Measurements from ENCODE around the gene FLNB. TPM values are rescaled to one million over a fixed set of nuclear protein-coding genes. Genes with fewer than 3 reads are reported as not detected.

Gene FLNB, protein sequence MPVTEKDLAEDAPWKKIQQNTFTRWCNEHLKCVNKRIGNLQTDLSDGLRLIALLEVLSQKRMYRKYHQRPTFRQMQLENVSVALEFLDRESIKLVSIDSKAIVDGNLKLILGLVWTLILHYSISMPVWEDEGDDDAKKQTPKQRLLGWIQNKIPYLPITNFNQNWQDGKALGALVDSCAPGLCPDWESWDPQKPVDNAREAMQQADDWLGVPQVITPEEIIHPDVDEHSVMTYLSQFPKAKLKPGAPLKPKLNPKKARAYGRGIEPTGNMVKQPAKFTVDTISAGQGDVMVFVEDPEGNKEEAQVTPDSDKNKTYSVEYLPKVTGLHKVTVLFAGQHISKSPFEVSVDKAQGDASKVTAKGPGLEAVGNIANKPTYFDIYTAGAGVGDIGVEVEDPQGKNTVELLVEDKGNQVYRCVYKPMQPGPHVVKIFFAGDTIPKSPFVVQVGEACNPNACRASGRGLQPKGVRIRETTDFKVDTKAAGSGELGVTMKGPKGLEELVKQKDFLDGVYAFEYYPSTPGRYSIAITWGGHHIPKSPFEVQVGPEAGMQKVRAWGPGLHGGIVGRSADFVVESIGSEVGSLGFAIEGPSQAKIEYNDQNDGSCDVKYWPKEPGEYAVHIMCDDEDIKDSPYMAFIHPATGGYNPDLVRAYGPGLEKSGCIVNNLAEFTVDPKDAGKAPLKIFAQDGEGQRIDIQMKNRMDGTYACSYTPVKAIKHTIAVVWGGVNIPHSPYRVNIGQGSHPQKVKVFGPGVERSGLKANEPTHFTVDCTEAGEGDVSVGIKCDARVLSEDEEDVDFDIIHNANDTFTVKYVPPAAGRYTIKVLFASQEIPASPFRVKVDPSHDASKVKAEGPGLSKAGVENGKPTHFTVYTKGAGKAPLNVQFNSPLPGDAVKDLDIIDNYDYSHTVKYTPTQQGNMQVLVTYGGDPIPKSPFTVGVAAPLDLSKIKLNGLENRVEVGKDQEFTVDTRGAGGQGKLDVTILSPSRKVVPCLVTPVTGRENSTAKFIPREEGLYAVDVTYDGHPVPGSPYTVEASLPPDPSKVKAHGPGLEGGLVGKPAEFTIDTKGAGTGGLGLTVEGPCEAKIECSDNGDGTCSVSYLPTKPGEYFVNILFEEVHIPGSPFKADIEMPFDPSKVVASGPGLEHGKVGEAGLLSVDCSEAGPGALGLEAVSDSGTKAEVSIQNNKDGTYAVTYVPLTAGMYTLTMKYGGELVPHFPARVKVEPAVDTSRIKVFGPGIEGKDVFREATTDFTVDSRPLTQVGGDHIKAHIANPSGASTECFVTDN (N-terminal part only)
- total RNA-seq (2022) (580 and 593 TPM in 2 replicates), Bru-seq, nascent RNA (percentile 95 among the genes with signal in this experiment), BruChase-seq, experiment 1, labeled RNA remaining after a 6-hour chase (percentile 95 among the genes with signal in this experiment), BruChase-seq, experiment 2, labeled RNA remaining after a 2-hour chase (percentile 92 among the genes with signal in this experiment)
- long read RNA-seq, full-length matches to known transcripts: 106 of 534 reads
- long read RNA-seq, partial matches to known transcripts: 322 of 534 reads
- long read RNA-seq, other reads (novel, unspliced or antisense): 106 of 534 reads

DNA sequence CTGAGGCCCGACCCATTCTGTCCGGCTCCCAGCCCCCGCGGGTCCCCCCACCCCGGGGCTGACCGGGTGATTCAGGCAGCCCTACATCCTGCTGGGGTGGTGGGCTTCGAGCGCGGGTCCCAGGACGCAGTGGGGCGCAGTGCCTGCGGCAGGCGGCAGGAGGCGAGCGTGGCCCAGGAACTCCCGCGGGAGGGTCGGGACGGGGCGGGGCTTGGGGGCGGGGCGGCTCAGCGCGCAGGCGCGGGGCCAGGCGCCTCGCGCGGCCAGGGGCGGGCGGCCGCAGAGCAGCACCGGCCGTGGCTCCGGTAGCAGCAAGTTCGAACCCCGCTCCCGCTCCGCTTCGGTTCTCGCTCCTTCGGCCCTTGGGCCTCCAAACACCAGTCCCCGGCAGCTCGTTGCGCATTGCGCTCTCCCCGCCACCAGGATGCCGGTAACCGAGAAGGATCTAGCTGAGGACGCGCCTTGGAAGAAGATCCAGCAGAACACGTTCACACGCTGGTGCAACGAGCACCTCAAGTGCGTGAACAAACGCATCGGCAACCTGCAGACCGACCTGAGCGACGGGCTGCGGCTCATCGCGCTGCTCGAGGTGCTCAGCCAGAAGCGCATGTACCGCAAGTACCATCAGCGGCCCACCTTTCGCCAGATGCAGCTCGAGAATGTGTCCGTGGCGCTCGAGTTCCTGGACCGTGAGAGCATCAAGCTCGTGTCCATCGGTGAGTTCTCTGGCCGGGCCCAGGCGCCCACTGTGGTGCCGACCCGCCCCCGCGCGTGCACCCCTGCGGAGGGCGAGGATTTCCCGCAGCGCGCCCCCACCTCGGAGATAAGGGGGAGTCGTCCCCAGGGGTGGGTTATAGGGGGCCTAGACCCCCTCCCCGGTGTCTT lies at the start of gene FLNB:
Gene FLNB, plus strand, starts transcription at position 282 of the 885 bp plus-strand sequence. Its CDS starts 143 bp downstream, at position 425.
- Mint-ChIP-seq H3K4me3 (ENCODE audit: unreplicated experiment) (peak within 1 kb of the TSS; percentile 85), H3K27me3 (ENCODE audit: insufficient read depth, unreplicated experiment) (no peaks in the 10 kb centered on the region), H3K27ac (ENCODE audit: low read depth, unreplicated experiment) (peak within 1 kb of the TSS; percentile 91), H3K36me3 (ENCODE audit: insufficient read depth, unreplicated experiment) (peaks cover 12% of the 10 kb centered on the region), H3K4me1 (ENCODE audit: insufficient read depth, unreplicated experiment) (peaks cover 42% of the 10 kb centered on the region), H3K9me3 (ENCODE audit: unreplicated experiment) (no peaks in the 10 kb centered on the region)
- TSS peak; percentile 63 for BruUV-seq (replicated peaks)
- TF ChIP-seq, protein P1, sequence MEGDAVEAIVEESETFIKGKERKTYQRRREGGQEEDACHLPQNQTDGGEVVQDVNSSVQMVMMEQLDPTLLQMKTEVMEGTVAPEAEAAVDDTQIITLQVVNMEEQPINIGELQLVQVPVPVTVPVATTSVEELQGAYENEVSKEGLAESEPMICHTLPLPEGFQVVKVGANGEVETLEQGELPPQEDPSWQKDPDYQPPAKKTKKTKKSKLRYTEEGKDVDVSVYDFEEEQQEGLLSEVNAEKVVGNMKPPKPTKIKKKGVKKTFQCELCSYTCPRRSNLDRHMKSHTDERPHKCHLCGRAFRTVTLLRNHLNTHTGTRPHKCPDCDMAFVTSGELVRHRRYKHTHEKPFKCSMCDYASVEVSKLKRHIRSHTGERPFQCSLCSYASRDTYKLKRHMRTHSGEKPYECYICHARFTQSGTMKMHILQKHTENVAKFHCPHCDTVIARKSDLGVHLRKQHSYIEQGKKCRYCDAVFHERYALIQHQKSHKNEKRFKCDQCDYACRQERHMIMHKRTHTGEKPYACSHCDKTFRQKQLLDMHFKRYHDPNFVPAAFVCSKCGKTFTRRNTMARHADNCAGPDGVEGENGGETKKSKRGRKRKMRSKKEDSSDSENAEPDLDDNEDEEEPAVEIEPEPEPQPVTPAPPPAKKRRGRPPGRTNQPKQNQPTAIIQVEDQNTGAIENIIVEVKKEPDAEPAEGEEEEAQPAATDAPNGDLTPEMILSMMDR (IDR thresholded peaks at IDR 0.05; ENCODE audit: unreplicated experiment): peak; percentile 71
- peak; percentile 69 for DNase-seq (ENCODE audit: unreplicated experiment)
- POLR2A ChIA-PET: interaction anchor here (0.6 to 7.8 kb wide), 24 partner anchors 9 to 425 kb away, joined by 3 to 98 read pairs (median 4); partner anchors contain the start of genes HTD2 and RPP14
- intact Hi-C loops (cut with micrococcal nuclease): loop anchor here (1.0 to 5.0 kb wide), 4 partner anchors 46 to 169 kb away; no protein-coding TSS in a partner anchor
- CTCF ChIA-PET: interaction anchor here (0.6 to 5.6 kb wide), 34 partner anchors 11 to 298 kb away, joined by 3 to 47 read pairs (median 4); partner anchors contain the start of genes HTD2 and RPP14

DNA sequence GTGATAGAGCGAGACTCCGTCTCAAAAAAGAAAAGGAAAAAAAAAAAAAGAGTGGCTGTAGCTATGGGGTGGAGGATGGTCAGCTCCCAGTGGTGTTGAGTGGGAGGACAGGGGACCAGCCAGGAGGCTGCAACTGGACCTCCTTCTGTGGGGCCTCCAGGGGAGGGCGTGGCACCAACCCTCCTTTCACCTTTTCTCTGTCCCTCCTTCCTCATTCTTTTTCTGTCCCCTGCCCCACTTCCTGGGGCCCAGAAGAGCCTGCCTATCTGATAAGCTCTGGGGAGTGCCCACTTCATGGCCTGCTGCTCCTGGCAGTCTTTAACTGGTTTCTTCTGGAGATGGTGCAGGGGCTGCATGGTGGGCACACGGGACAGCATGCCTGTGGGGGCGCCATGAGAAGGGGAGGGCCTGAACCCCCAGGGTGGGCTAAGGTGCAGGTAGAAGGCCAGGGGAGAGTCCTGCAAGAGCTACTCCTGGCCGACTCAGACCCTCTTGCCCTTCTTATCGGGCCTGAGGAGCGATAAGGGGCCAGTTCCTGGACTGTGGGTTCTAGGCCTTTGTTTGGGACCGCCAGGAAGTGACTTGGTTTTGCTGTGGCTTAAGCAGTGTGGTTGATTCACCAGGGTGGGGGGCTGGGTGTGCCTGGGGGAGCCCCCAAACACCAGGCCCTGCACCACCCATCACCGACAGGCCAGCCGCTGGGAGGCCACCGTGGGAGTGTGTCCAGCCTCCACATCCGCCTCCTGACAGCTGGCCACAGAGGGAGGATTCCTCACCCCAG lies 49.4 kb upstream of the FLNB start:
- CTCF ChIA-PET: interaction anchor here (0.6 to 1.2 kb wide), 6 partner anchors 9 to 208 kb away, joined by 3 to 5 read pairs (median 3); no protein-coding TSS in a partner anchor
- intact Hi-C loops (cut with micrococcal nuclease): loop anchor here (10.0 kb wide), 1 partner anchor 346 kb away; the partner anchor contains the start of genes HTD2 and RPP14
- TF ChIP-seq, protein P1 (IDR thresholded peaks at IDR 0.05; ENCODE audit: unreplicated experiment): no peak
- peak overlapping the region; percentile 57 for H3K27ac Mint-ChIP-seq (ENCODE audit: low read depth, unreplicated experiment)
- no peaks in the 10 kb centered on the region for H3K9me3 Mint-ChIP-seq (ENCODE audit: unreplicated experiment)
- POLR2A ChIA-PET: interaction anchor here (0.6 kb wide), 1 partner anchor 48 kb away, joined by 4 read pairs; no protein-coding TSS in a partner anchor
- H3K4me1 Mint-ChIP-seq (ENCODE audit: insufficient read depth, unreplicated experiment): peaks cover 20% of the 10 kb centered on the region
- H3K4me3 Mint-ChIP-seq (ENCODE audit: unreplicated experiment): no peak overlapping the region
- no peaks in the 10 kb centered on the region for H3K36me3 Mint-ChIP-seq (ENCODE audit: insufficient read depth, unreplicated experiment)
- no TSS peak for BruUV-seq (replicated peaks)
- no peaks in the 10 kb centered on the region for H3K27me3 Mint-ChIP-seq (ENCODE audit: insufficient read depth, unreplicated experiment)
- DNase-seq (ENCODE audit: unreplicated experiment): no peak
